AG04450 (cell line): ENCODE measurements around the gene MYPN. TPM values are rescaled to one million over a fixed set of nuclear protein-coding genes. Genes with fewer than 3 reads are reported as not detected.

ENCODE experiments used
- CTCF ChIA-PET: fragments of 300-600, 350-600 bp; formaldehyde crosslinking; extraction: SDS; loops from one replicate; lab custom pipeline; 2022; ENCODE audit warnings: antibody characterized with exemption, inconsistent platforms; lab: Charles Lee
- POLR2A ChIA-PET: fragments of 350-600 bp; formaldehyde crosslinking; extraction: SDS; loops from one replicate; lab custom pipeline; 2021; ENCODE audit warnings: antibody characterized with exemption, inconsistent platforms; lab: Yijun Ruan, JAX
- DNase-seq: peaks from one replicate; pipeline ENCODE4 v3.0.0-alpha.2; 2011; ENCODE audit warnings: low read depth, low spot score
- H3K27ac ChIP-seq: one replicate; pipeline ENCODE4 v1.5.1; 2012; ENCODE audit warnings: low read depth, low read length, control low read depth
- H3K27me3 ChIP-seq: one replicate; pipeline ENCODE4 v1.6.0; 2012; ENCODE audit warnings: low read length; ENCODE audit not compliant: control insufficient read depth, insufficient read depth
- H3K4me3 ChIP-seq: 2 replicates; pipeline ENCODE4 v1.5.1; 2011; ENCODE audit warnings: mild to moderate bottlenecking, low read depth, low read length, control low read depth
- H3K9me3 ChIP-seq: 2 replicates; pipeline ENCODE4 v1.5.1; 2012; ENCODE audit warnings: low read length; ENCODE audit not compliant: control insufficient read depth, insufficient read depth
- polyA plus RNA-seq: library from polyadenylated mRNA; depleted of rRNA; stranded (reverse); fragments of >200 nt; gene quantifications from 2 replicates; pipeline ENCODE4 v1.2.3, GENCODE V29; 2011
- TF ChIP-seq, protein P1 (sequence below): IDR thresholded peaks from 2 replicates; pipeline ENCODE4 v1.5.1; 2011; ENCODE audit warnings: low read depth, low read length, control low read depth, inconsistent platforms

Gene MYPN
- polyA plus RNA-seq, 1 experiment: 2.9 TPM

DNA sequence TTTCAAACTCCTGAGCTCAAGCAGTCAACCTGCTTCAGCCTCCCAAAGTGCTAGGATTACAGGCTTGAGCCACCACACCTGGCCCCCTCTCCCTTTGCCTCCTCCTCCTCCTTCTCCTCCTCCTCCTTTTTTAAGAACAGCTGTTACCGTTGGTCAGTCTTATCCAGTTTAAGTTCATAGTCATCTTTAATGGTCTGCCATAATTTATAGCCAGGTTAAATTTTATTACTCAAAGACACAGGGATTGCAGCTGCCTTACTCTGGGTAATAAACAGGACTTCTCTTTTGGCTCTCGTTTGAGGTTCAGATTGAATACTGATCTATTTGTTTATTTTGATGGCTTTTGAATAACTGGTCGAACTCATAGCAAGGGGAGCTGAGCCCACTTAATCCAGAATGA is 87.4 kb downstream of the MYPN start:
- DNase-seq: no peak
- Histone ChIP-seq H3K27me3 (no peaks in the 10 kb centered on the region), H3K4me3 (no peak overlapping the region), H3K27ac (no peak overlapping the region), H3K9me3 (no peaks in the 10 kb centered on the region)
- ChIA-PET CTCF (interaction anchor here (1.2 to 1.8 kb wide), 2 partner anchors 16 to 41 kb away, joined by 5 to 15 read pairs; no protein-coding TSS in a partner anchor), POLR2A (no interaction called here)
- TF ChIP-seq, protein P1, sequence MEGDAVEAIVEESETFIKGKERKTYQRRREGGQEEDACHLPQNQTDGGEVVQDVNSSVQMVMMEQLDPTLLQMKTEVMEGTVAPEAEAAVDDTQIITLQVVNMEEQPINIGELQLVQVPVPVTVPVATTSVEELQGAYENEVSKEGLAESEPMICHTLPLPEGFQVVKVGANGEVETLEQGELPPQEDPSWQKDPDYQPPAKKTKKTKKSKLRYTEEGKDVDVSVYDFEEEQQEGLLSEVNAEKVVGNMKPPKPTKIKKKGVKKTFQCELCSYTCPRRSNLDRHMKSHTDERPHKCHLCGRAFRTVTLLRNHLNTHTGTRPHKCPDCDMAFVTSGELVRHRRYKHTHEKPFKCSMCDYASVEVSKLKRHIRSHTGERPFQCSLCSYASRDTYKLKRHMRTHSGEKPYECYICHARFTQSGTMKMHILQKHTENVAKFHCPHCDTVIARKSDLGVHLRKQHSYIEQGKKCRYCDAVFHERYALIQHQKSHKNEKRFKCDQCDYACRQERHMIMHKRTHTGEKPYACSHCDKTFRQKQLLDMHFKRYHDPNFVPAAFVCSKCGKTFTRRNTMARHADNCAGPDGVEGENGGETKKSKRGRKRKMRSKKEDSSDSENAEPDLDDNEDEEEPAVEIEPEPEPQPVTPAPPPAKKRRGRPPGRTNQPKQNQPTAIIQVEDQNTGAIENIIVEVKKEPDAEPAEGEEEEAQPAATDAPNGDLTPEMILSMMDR: no peak

DNA sequence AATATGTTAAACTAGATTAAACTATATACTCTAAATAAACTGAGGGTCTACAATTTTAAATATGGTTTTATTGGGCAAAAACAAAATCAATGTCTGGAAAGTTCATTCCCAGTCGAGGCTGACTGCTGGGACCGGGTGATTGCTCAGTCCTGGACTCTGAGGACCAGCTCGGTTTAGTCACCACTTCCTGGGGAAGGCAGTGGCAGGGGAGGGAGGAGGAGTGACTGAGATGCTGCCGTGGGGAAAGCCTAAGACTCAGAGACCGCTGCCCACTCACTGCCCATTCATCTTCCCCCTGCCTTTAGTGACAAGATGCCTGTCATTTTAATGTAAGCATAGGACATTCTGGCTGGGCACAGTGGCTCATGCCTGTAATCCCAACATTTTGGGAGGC is 93.7 kb downstream of the MYPN start:
- ChIA-PET POLR2A (interaction anchor here (0.6 to 1.1 kb wide), 4 partner anchors 36 to 147 kb away, joined by 3 read pairs; partner anchors contain the start of gene HNRNPH3), CTCF (interaction anchor here (1.0 to 2.2 kb wide), 10 partner anchors 10 to 415 kb away, joined by 3 to 16 read pairs (median 6); no protein-coding TSS in a partner anchor)
- no peaks in the 10 kb centered on the region for H3K27me3 ChIP-seq
- TF ChIP-seq, protein P1: no peak
- no peaks in the 10 kb centered on the region for H3K9me3 ChIP-seq
- no peak for DNase-seq
- H3K4me3 ChIP-seq: no peak overlapping the region
- peak overlapping the region; percentile 21 for H3K27ac ChIP-seq

DNA sequence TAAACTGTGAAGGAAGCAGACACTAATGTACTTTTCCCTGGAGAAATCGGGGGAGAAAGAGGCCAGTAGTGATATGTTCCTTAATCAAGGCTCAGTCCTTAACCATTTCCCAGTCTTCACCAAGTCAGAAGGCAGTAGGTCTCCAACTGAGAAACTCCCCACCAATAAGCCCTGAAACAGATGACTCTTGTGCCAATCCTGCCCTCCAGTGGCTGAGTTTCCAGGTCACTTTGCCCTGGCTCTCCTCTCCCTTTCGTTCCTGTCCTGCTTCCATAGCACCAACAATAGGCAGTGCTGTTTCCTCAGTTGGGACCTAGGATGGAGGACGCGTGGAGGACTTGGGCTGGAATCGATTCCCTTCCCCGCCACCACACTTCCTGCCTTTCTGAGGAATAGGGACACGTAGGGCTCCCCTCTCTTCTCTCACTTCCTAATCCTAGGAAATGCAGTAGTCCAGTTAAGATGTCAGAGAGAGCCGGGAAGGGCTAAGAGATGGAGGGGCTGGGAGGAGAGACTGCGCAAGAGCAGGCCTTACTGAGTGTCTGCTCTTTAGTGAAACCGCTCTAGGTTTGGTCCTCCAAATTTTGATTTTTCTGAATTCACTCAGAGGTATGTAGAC is 99.2 kb downstream of the MYPN start:
- no peak overlapping the region for H3K4me3 ChIP-seq
- TF ChIP-seq, protein P1: peak; percentile 72
- no peaks in the 10 kb centered on the region for H3K9me3 ChIP-seq
- CTCF ChIA-PET: interaction anchor here (0.5 to 7.4 kb wide), 8 partner anchors 13 to 350 kb away, joined by 4 to 163 read pairs (median 6); no protein-coding TSS in a partner anchor
- POLR2A ChIA-PET: no interaction called here
- H3K27me3 ChIP-seq: no peaks in the 10 kb centered on the region
- DNase-seq: no peak
- no peak overlapping the region for H3K27ac ChIP-seq

DNA sequence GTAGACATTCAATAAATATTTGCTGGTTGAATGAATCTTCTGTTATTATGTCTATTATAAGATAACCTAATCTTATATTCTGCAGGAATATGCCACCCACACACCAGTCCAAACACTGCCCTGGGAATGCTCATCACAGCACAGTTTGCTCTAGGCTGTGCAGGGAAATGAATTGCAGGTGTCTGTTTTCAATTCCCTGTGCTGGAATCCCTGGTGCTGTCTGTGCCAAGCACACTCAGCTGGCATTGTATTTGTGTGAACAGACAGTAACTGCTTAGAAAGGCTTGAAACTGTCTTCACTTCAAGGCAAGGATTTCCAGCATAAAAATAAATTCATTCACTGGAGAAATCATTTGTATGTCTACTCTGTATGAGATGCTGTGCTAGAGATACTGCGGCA is 102.4 kb downstream of the MYPN start:
- DNase-seq: no peak
- TF ChIP-seq, protein P1: no peak
- Histone ChIP-seq H3K27me3 (no peaks in the 10 kb centered on the region), H3K9me3 (no peaks in the 10 kb centered on the region), H3K4me3 (no peak overlapping the region), H3K27ac (no peak overlapping the region)
- ChIA-PET POLR2A (no interaction called here), CTCF (interaction anchor here (0.9 to 7.4 kb wide), 18 partner anchors 17 to 356 kb away, joined by 3 to 163 read pairs (median 6); no protein-coding TSS in a partner anchor)
